ENCODE results near the gene RPA3.

GRCh38 chr7:7642081-7642480, 76.3 kb downstream of the RPA3 start:
- TF ChIP-seq CTCF (IDR thresholded peaks at IDR 0.05; ENCODE audit: low read depth, low read length), result no peak
- no peak for TF ChIP-seq EZH2phosphoT487 (IDR thresholded peaks at IDR 0.05; ENCODE audit: low read depth)

All from OCI-LY3 (cell line).